Kidney (tissue), 14 donors: Measurements from ENCODE around the gene KRT35. TPM values are rescaled to one million over a fixed set of nuclear protein-coding genes. Genes with fewer than 3 reads are reported as not detected.

Source experiments
- DNase-seq, 5 donors: peaks; one replicate each; pipeline ENCODE4 v3.0.0-alpha.2; 2013 to 2020
- FAIRE-seq: peaks from 2 replicates; lab custom pipeline; 2012; peaks lifted over from hg19 to GRCh38; lab: Jason Lieb, UNC
- H3K27ac ChIP-seq, 2 donors: one replicate each; pipeline ENCODE4 v1.7.0; 2013; ENCODE audit warnings: low read depth in 2 of 2, low read length in 2 of 2, inconsistent platforms in 1 of 2
- H3K27me3 ChIP-seq: one replicate; pipeline ENCODE4 v1.7.1; 2013; ENCODE audit warnings: low read length, inconsistent platforms; ENCODE audit not compliant: control insufficient read depth, insufficient read depth
- H3K36me3 ChIP-seq, 3 donors: one replicate each; pipeline versions ENCODE4 v1.7.0 to v1.7.1; 2013; ENCODE audit warnings: low read length in 3 of 3, control low read depth in 1 of 3, inconsistent platforms in 1 of 3; ENCODE audit not compliant: insufficient read depth in 3 of 3, control insufficient read depth in 2 of 3
- H3K4me1 ChIP-seq, 3 donors: one replicate each; pipeline versions ENCODE4 v1.7.0 to v1.7.1; 2013; ENCODE audit warnings: low read length in 3 of 3, inconsistent platforms in 1 of 3, low read depth in 1 of 3; ENCODE audit not compliant: control insufficient read depth in 2 of 3, insufficient read depth in 2 of 3
- H3K4me3 ChIP-seq, 3 donors: one replicate each; pipeline versions ENCODE4 v1.7.0 to v1.8.1; 2013; ENCODE audit warnings: low read length in 3 of 3, control low read depth in 1 of 3, inconsistent platforms in 1 of 3
- H3K9ac ChIP-seq, 3 donors: one replicate each; pipeline versions ENCODE4 v1.7.0 to v1.7.1; 2013; ENCODE audit warnings: low read length in 3 of 3, control low read depth in 1 of 3, inconsistent platforms in 1 of 3
- H3K9me3 ChIP-seq, 3 donors: one replicate each; pipeline versions ENCODE4 v1.7.0 to v1.7.1; 2013; ENCODE audit warnings: low read length in 3 of 3, control low read depth in 1 of 3, inconsistent platforms in 1 of 3; ENCODE audit not compliant: control insufficient read depth in 2 of 3, insufficient read depth in 1 of 3
- intact Hi-C: fragments of 100-400 bp; cut with DNase I; formaldehyde crosslinking; loops from one replicate; pipeline ENCODE4 v1.11.1; 2022
- polyA plus RNA-seq: library from polyadenylated mRNA; stranded (reverse); fragments of 350-450 nt; fragmentation: Illumina TruSeq; extraction: RNeasy Lipid Tissue Mini Kit (QIAGEN cat#74804); gene quantifications from one replicate; pipeline ENCODE4 v1.2.3, GENCODE V29; 2014; ENCODE audit warnings: low read depth, low replicate concordance; ENCODE audit not compliant: insufficient read depth
- total RNA-seq: library from RNA; stranded (reverse); fragmentation: NEBNext Ultra II Directional; extraction: Animal tissue kit (Norgen Biotek cat#: 25700); gene quantifications from one replicate; pipeline ENCODE4 v1.2.1, GENCODE V29; 2021
- TF ChIP-seq, protein P1 (sequence below): IDR thresholded peaks from 3 replicates; pipeline ENCODE4 v1.5.1; 2012; ENCODE audit warnings: mild to moderate bottlenecking, moderate library complexity, borderline replicate concordance; ENCODE audit not compliant: insufficient read depth; ENCODE audit errors: extremely low read depth
- donor health status: control.
- donor health status: control.
- donor health status: control.
- donor health status: control.
- donor health status: control.
- donor health status: DM: yes; HTN: yes; CAD: no.
- donor health status: Normal renal cell carcinoma (clear cell type).

Gene KRT35
- total and polyA plus RNA-seq, 2 donors from 2014 or later, result not detected

DNA sequence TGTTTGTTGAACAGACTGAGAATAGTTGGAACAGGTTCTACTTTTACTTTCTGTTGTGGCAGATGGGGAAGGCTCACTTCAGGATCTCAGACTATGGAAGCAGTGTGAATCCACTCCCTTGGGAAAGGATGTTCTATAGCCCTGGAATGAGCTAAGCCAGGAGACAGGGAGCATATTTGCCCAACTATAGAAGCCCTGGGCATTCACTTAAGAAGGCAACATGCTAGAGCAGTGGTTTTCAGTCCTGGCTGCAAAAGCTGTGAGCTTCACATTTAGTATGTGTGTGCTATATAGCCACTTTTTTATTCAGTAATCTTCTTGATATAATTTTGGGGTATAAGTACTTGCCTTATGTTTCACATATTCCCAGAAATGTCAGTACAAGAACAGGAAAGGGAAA, 12.6 kb downstream of the KRT35 start:
- H3K9me3 ChIP-seq, result peaks cover 0 to 11% (median 0%) of the 10 kb centered on the region in 3 donors
- no peak overlapping the region for H3K9ac ChIP-seq
- intact Hi-C loops, result no loop called here
- no peak for DNase-seq
- H3K27me3 ChIP-seq, result no peaks in the 10 kb centered on the region
- FAIRE-seq, result no peak
- no peak overlapping the region for H3K27ac ChIP-seq
- no peaks in the 10 kb centered on the region for H3K4me1 ChIP-seq
- no peak overlapping the region for H3K4me3 ChIP-seq
- H3K36me3 ChIP-seq, result no peaks in the 10 kb centered on the region
- TF ChIP-seq, protein P1, sequence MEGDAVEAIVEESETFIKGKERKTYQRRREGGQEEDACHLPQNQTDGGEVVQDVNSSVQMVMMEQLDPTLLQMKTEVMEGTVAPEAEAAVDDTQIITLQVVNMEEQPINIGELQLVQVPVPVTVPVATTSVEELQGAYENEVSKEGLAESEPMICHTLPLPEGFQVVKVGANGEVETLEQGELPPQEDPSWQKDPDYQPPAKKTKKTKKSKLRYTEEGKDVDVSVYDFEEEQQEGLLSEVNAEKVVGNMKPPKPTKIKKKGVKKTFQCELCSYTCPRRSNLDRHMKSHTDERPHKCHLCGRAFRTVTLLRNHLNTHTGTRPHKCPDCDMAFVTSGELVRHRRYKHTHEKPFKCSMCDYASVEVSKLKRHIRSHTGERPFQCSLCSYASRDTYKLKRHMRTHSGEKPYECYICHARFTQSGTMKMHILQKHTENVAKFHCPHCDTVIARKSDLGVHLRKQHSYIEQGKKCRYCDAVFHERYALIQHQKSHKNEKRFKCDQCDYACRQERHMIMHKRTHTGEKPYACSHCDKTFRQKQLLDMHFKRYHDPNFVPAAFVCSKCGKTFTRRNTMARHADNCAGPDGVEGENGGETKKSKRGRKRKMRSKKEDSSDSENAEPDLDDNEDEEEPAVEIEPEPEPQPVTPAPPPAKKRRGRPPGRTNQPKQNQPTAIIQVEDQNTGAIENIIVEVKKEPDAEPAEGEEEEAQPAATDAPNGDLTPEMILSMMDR, result no peak

GRCh38 chr17:41467561-41467960, 13.4 kb downstream of the KRT35 start:
- Histone ChIP-seq H3K9ac (no peak overlapping the region), H3K4me3 (no peak overlapping the region), H3K27ac (no peak overlapping the region), H3K9me3 (peaks cover 0 to 11% (median 0%) of the 10 kb centered on the region in 3 donors), H3K36me3 (no peaks in the 10 kb centered on the region), H3K27me3 (no peaks in the 10 kb centered on the region), H3K4me1 (no peaks in the 10 kb centered on the region)
- TF ChIP-seq, protein P1, result no peak
- FAIRE-seq (no peak), DNase-seq (no peak)
- intact Hi-C loops, result no loop called here

GRCh38 chr17:41466988-41467387, 14.0 kb downstream of the KRT35 start, which contains the start of gene KRT32:
Gene KRT32, minus strand, starts transcription at chr17:41467386. Its CDS starts 61 bp downstream, at chr17:41467325.
- no peak within 1 kb of the TSS for H3K27ac ChIP-seq
- intact Hi-C loops, result no loop called here
- FAIRE-seq (no peak), DNase-seq (no peak)
- H3K27me3 ChIP-seq, result no peaks in the 10 kb centered on the region
- H3K9me3 ChIP-seq, result peaks cover 0 to 10% (median 0%) of the 10 kb centered on the region in 3 donors
- no peaks in the 10 kb centered on the region for H3K36me3 ChIP-seq
- TF ChIP-seq, protein P1, result no peak
- H3K4me3 ChIP-seq, result no peak within 1 kb of the TSS
- no peaks in the 10 kb centered on the region for H3K4me1 ChIP-seq
- no peak within 1 kb of the TSS for H3K9ac ChIP-seq

DNA sequence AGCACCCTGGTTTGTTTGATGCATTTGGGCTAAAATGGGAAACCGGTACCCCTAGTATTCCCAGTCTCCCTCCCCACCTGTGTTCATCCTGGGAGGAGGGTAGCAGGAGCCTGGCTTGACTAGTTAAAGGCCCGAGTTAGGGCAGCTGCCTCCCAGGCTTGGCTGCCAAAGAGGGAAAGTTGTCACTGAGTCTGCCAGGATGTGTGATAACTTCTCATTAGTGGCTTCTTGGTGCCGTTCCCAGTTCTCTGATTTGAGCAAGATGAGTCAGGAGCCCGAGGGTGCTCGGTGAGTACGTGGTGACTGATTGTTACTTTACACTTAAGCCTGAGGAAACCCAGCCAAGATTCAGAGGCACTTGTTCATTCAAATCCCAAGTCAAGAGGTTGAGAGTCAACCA, 16.3 kb downstream of the KRT35 start:
- intact Hi-C loops, result no loop called here
- no peak overlapping the region for H3K4me3 ChIP-seq
- no peaks in the 10 kb centered on the region for H3K4me1 ChIP-seq
- TF ChIP-seq, protein P1, result no peak
- H3K27me3 ChIP-seq, result no peaks in the 10 kb centered on the region
- H3K9ac ChIP-seq, result no peak overlapping the region
- no peaks in the 10 kb centered on the region for H3K36me3 ChIP-seq
- FAIRE-seq (no peak), DNase-seq (no peak)
- H3K9me3 ChIP-seq, result peaks cover 0 to 6% (median 0%) of the 10 kb centered on the region in 3 donors
- H3K27ac ChIP-seq, result no peak overlapping the region
